ENCODE data around the gene CYBC1.

CYBC1 gene

DNA sequence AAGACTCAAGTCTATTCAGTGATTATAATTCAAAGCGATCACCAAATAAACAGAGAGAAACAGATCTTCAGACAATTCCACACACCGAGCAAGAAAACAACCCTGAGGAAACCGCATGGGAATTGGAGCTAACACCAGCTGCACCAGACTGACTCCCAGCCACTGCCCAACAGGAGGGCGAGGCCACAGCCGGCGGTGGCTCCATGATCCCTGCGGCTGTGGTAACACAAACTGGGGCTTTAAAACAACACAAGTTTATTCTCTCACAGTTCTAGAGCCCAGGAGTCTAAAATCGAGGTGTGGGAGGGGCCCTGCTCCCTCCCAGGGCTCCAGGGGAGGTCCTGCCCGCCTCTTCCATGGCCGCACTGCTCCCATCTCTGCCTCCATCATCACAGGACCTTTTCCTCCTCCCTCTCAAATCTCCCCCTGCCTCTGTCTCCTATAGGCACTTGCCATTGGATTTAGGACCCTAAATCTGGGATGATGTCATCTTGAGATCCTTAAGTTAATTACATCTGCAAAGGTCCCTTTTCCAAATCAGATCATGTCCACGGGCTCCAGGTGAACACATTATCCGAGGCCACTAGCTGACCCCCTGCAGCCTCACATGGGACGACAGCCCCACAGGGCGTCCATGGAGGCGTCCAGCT, 42.1 kb downstream of the CYBC1 start:
- TF ChIP-seq ZNF514 (tag by site-specific recombination; IDR thresholded peaks at IDR 0.05) (no peak), GLIS2 (tag by site-specific recombination; IDR thresholded peaks at IDR 0.05) (peak; percentile 30; the same call in 1 of the 2 replicates), ZNF645 (tag by site-specific recombination; IDR thresholded peaks at IDR 0.05) (no peak), GLIS1 (tag by site-specific recombination; IDR thresholded peaks at IDR 0.05) (peak; percentile 42; the same call in 1 of the 2 replicates), ZIC2 (tag by site-specific recombination; IDR thresholded peaks at IDR 0.05) (peak; percentile 95), ZNF626 (tag by site-specific recombination; IDR thresholded peaks at IDR 0.05) (no peak), ATF2 (tag by site-specific recombination; IDR thresholded peaks at IDR 0.05; ENCODE audit: low read depth) (peak; percentile 82; the same call in 1 of the 2 replicates), ZNF658 (tag by site-specific recombination; IDR thresholded peaks at IDR 0.05) (no peak), ZNF660 (tag by site-specific recombination; IDR thresholded peaks at IDR 0.05) (no peak), HOXA7 (CRISPR knock-in tag; IDR thresholded peaks at IDR 0.05; ENCODE audit: borderline replicate concordance) (no peak), ZNF335 (tag by site-specific recombination; conservative IDR thresholded peaks at IDR 0.05) (0 out of 2 replicates have a peak, but pooled peaks have one; percentile 19)
- TF ChIP-seq, protein P1, sequence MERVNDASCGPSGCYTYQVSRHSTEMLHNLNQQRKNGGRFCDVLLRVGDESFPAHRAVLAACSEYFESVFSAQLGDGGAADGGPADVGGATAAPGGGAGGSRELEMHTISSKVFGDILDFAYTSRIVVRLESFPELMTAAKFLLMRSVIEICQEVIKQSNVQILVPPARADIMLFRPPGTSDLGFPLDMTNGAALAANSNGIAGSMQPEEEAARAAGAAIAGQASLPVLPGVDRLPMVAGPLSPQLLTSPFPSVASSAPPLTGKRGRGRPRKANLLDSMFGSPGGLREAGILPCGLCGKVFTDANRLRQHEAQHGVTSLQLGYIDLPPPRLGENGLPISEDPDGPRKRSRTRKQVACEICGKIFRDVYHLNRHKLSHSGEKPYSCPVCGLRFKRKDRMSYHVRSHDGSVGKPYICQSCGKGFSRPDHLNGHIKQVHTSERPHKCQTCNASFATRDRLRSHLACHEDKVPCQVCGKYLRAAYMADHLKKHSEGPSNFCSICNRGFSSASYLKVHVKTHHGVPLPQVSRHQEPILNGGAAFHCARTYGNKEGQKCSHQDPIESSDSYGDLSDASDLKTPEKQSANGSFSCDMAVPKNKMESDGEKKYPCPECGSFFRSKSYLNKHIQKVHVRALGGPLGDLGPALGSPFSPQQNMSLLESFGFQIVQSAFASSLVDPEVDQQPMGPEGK (tag by site-specific recombination; IDR thresholded peaks at IDR 0.05) = 0 out of 2 replicates have a peak, but pooled peaks have one; percentile 9
- TF ChIP-seq, protein P2, sequence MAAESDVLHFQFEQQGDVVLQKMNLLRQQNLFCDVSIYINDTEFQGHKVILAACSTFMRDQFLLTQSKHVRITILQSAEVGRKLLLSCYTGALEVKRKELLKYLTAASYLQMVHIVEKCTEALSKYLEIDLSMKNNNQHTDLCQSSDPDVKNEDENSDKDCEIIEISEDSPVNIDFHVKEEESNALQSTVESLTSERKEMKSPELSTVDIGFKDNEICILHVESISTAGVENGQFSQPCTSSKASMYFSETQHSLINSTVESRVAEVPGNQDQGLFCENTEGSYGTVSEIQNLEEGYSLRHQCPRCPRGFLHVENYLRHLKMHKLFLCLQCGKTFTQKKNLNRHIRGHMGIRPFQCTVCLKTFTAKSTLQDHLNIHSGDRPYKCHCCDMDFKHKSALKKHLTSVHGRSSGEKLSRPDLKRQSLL (tag by site-specific recombination; IDR thresholded peaks at IDR 0.05) = peak; percentile 82; the same call in 1 of the 2 replicates
- POLR2A ChIA-PET = no interaction called here
- no peak overlapping the region for H3K27ac ChIP-seq (ENCODE audit: extremely low read depth, low read depth, low read length)
- no peak overlapping the region for H3K4me3 ChIP-seq (ENCODE audit: low read depth, low read length)
- no peaks in the 10 kb centered on the region for H3K9me3 ChIP-seq (ENCODE audit: control insufficient read depth, insufficient read depth, low read depth, low read length)
- H3K4me1 ChIP-seq (ENCODE audit: control insufficient read depth, insufficient read depth, low read length) = 0 out of 2 replicates have a peak, but pooled peaks cover 6% of the 10 kb centered on the region
- CTCF ChIA-PET = no interaction called here
- H3K36me3 ChIP-seq (ENCODE audit: control insufficient read depth in 2 of 2, insufficient read depth in 1 of 2, low read length in 2 of 2) = peaks cover 0 to 23% of the 10 kb centered on the region in 2 experiments; a peak in 2 of 3 replicates

GRCh38 chr17:82407255-82407654, 43.3 kb downstream of the CYBC1 start:
- TF ChIP-seq ZNF510 (tag by site-specific recombination; IDR thresholded peaks at IDR 0.05; ENCODE audit: insufficient replicate concordance) (no peak), TRIM28 (IDR thresholded peaks at IDR 0.05; ENCODE audit: borderline replicate concordance, low read length) (no peak), ZFHX2 (tag by site-specific recombination; conservative IDR thresholded peaks at IDR 0.05) (peak; percentile 40), ZNF623 (tag by site-specific recombination; IDR thresholded peaks at IDR 0.05) (no peak), ZNF132 (tag by site-specific recombination; IDR thresholded peaks at IDR 0.05; ENCODE audit: borderline replicate concordance) (no peak), GLI2 (tag by site-specific recombination; IDR thresholded peaks at IDR 0.05; ENCODE audit: borderline replicate concordance, low read depth) (no peak), ZNF596 (tag by site-specific recombination; IDR thresholded peaks at IDR 0.05) (no peak), ZNF366 (tag by site-specific recombination; conservative IDR thresholded peaks at IDR 0.05) (no peak), ZNF112 (tag by site-specific recombination; IDR thresholded peaks at IDR 0.05) (no peak), ZNF776 (tag by site-specific recombination; IDR thresholded peaks at IDR 0.05; ENCODE audit: borderline replicate concordance) (no peak), YY2 (tag by site-specific recombination; IDR thresholded peaks at IDR 0.05) (no peak), ZIC2 (tag by site-specific recombination; IDR thresholded peaks at IDR 0.05) (peak; percentile 22; the same call in 1 of the 2 replicates)
- TF ChIP-seq, protein P3, sequence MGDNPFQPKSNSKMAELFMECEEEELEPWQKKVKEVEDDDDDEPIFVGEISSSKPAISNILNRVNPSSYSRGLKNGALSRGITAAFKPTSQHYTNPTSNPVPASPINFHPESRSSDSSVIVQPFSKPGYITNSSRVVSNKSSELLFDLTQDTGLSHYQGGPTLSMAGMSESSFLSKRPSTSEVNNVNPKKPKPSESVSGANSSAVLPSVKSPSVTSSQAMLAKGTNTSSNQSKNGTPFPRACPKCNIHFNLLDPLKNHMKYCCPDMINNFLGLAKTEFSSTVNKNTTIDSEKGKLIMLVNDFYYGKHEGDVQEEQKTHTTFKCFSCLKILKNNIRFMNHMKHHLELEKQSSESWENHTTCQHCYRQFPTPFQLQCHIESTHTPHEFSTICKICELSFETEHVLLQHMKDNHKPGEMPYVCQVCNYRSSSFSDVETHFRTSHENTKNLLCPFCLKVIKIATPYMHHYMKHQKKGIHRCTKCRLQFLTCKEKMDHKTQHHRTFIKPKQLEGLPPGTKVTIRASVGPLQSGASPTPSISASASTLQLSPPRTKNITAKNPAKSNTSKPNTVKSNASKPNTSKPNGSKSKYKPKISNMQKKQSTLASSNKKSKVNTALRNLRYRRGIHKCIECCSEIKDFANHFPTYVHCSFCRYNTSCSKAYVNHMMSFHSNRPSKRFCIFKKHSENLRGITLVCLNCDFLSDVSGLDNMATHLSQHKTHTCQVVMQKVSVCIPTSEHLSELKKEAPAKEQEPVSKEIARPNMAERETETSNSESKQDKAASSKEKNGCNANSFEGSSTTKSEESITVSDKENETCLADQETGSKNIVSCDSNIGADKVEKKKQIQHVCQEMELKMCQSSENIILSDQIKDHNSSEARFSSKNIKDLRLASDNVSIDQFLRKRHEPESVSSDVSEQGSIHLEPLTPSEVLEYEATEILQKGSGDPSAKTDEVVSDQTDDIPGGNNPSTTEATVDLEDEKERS (tag by site-specific recombination; IDR thresholded peaks at IDR 0.05) = no peak
- ChIA-PET CTCF (interaction anchor here (0.7 to 1.0 kb wide), 2 partner anchors 18 to 211 kb away, joined by 3 to 6 read pairs; no protein-coding TSS in a partner anchor), POLR2A (no interaction called here)
- H3K27ac ChIP-seq (ENCODE audit: extremely low read depth, low read depth, low read length) = no peak overlapping the region
- H3K4me1 ChIP-seq (ENCODE audit: control insufficient read depth, insufficient read depth, low read length) = no peaks in the 10 kb centered on the region
- H3K4me3 ChIP-seq (ENCODE audit: low read depth, low read length) = no peak overlapping the region
- peaks cover 3 to 23% of the 10 kb centered on the region in 2 experiments; a peak in 2 of 3 replicates for H3K36me3 ChIP-seq (ENCODE audit: control insufficient read depth in 2 of 2, insufficient read depth in 1 of 2, low read length in 2 of 2)
- H3K9me3 ChIP-seq (ENCODE audit: control insufficient read depth, insufficient read depth, low read depth, low read length) = no peaks in the 10 kb centered on the region
